HepG2 (cell line): ENCODE measurements around the gene C6orf136. TPM values are rescaled to one million over a fixed set of nuclear protein-coding genes. Genes with fewer than 3 reads are reported as not detected.

Source experiments
- BCLAF1 ChIP-seq: fragments of 450-650 bp; IDR thresholded peaks from 2 replicates; pipeline ENCODE4 v1.6.1; 2017; ENCODE audit warnings: mild to moderate bottlenecking
- GLI4 ChIP-seq: sonication (generic); formaldehyde crosslinking; IDR thresholded peaks from 2 replicates; pipeline ENCODE4 v1.5.1; 2020; ENCODE audit warnings: missing genetic modification reagents, mild to moderate bottlenecking, moderate library complexity, borderline replicate concordance
- HDAC2 ChIP-seq: sonication (generic); formaldehyde crosslinking; IDR thresholded peaks from 2 replicates; pipeline ENCODE4 v1.4.0; 2020; ENCODE audit warnings: missing genetic modification reagents
- MTF2 ChIP-seq: sonication (generic); formaldehyde crosslinking; IDR thresholded peaks from 2 replicates; pipeline ENCODE4 v1.5.0; 2020; ENCODE audit warnings: missing genetic modification reagents, borderline replicate concordance
- NFATC3 ChIP-seq: sonication (generic); formaldehyde crosslinking; IDR thresholded peaks from 2 replicates; pipeline ENCODE4 v1.5.1; 2020; ENCODE audit warnings: mild to moderate bottlenecking, missing genetic modification reagents
- POLR2AphosphoS5 ChIP-seq: IDR thresholded peaks from 2 replicates; pipeline ENCODE4 v1.6.1; 2012; ENCODE audit warnings: low read depth, low read length
- RBFOX2 ChIP-seq: fragments of 200-400 bp; formaldehyde crosslinking; IDR thresholded peaks from 2 replicates; pipeline ENCODE4 v1.6.1; 2017; ENCODE audit warnings: low read depth, mild to moderate bottlenecking, low read length
- ZBED4 ChIP-seq: sonication (generic); formaldehyde crosslinking; IDR thresholded peaks from 2 replicates; pipeline ENCODE4 v1.4.0; 2020; ENCODE audit warnings: missing genetic modification reagents, borderline replicate concordance
- ZBTB7A ChIP-seq: sonication (generic); formaldehyde crosslinking; IDR thresholded peaks from 2 replicates; pipeline ENCODE4 v1.8.0; 2022; ENCODE audit warnings: mild to moderate bottlenecking, missing genetic modification reagents
- ZBTB8A ChIP-seq: sonication (generic); formaldehyde crosslinking; IDR thresholded peaks from 2 replicates; pipeline ENCODE4 v1.4.0; 2020; ENCODE audit warnings: mild to moderate bottlenecking, low read depth, missing genetic modification reagents, borderline replicate concordance
- ZFP36L2 ChIP-seq: sonication (generic); formaldehyde crosslinking; IDR thresholded peaks from 2 replicates; pipeline ENCODE4 v1.4.0; 2020; ENCODE audit warnings: missing genetic modification reagents
- ZKSCAN1 ChIP-seq: fragments of 150-350 bp; IDR thresholded peaks from 2 replicates; pipeline ENCODE4 v1.6.1; 2014; ENCODE audit warnings: low read length
- ZNF18 ChIP-seq: sonication (generic); formaldehyde crosslinking; IDR thresholded peaks from 2 replicates; pipeline ENCODE4 v1.8.0; 2022; ENCODE audit warnings: mild to moderate bottlenecking, missing genetic modification reagents; ENCODE audit not compliant: insufficient replicate concordance
- ZNF547 ChIP-seq: sonication (generic); formaldehyde crosslinking; IDR thresholded peaks from 2 replicates; pipeline ENCODE4 v1.5.1; 2020; ENCODE audit warnings: mild to moderate bottlenecking, missing genetic modification reagents
- ZNF703 ChIP-seq: sonication (generic); formaldehyde crosslinking; IDR thresholded peaks from 2 replicates; pipeline ENCODE4 v1.5.1; 2020; ENCODE audit warnings: missing genetic modification reagents, mild to moderate bottlenecking, moderate library complexity, borderline replicate concordance
- polyA plus RNA-seq, 8 experiments: library from polyadenylated mRNA; depleted of rRNA in 3 of 8; stranded (reverse) in 7 of 8; unstranded in 1 of 8; fragments of >200 nt; fragmentation: Illumina TruSeq in 4 of 8; extraction: Trizol in 4 of 8; gene quantifications; 2 replicates each; pipeline versions ENCODE4 v1.2.1 to v1.2.3, GENCODE V29; 2011 to 2016; ENCODE audit warnings: low read depth in 4 of 8, missing spikeins in 1 of 8, mixed read lengths in 1 of 8; ENCODE audit not compliant: insufficient read depth in 1 of 8
- total RNA-seq, 5 experiments: library from RNA; depleted of rRNA; stranded (reverse); fragments of >200 nt; fragmentation: Illumina TruSeq; extraction: Trizol; gene quantifications; 2 replicates each; pipeline ENCODE4 v1.2.3, GENCODE V29; 2016; ENCODE audit warnings: low read depth in 1 of 5
- TF ChIP-seq, protein P1 (sequence below): sonication (generic); formaldehyde crosslinking; IDR thresholded peaks from 2 replicates; pipeline ENCODE4 v1.8.1; 2023; ENCODE audit warnings: missing genetic modification reagents, mild to moderate bottlenecking, borderline replicate concordance
- TF ChIP-seq, protein P2 (sequence below): sonication (generic); formaldehyde crosslinking; IDR thresholded peaks from 2 replicates; pipeline ENCODE4 v1.9.0; 2021; ENCODE audit warnings: missing genetic modification reagents, borderline replicate concordance

C6orf136 gene
- total and polyA plus RNA-seq, 2 of the 13 experiments (the other 11 are each of a cell fraction or from before 2014, with no cell fraction given) = 12.0 to 26.2 TPM

- TF ChIP-seq BCLAF1 (no peak), ZNF547 (CRISPR knock-in tag) (peak; percentile 84), ZBTB7A (CRISPR knock-in tag) (peak; percentile 38; the same call in 1 of the 2 replicates), RBFOX2 (no peak), ZBED4 (CRISPR knock-in tag) (peak; percentile 96), NFATC3 (CRISPR knock-in tag) (no peak), MTF2 (no peak), ZBTB8A (no peak), ZKSCAN1 (no peak), ZNF703 (CRISPR knock-in tag) (no peak), GLI4 (CRISPR knock-in tag) (peak; percentile 84; the same call in 1 of the 2 replicates), POLR2AphosphoS5 (no peak), ZNF18 (CRISPR knock-in tag) (no peak), ZFP36L2 (CRISPR knock-in tag) (no peak), HDAC2 (CRISPR knock-in tag) (peak; percentile 99)
- TF ChIP-seq, protein P1, sequence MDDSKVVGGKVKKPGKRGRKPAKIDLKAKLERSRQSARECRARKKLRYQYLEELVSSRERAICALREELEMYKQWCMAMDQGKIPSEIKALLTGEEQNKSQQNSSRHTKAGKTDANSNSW (CRISPR knock-in tag) = no peak
- TF ChIP-seq, protein P2, sequence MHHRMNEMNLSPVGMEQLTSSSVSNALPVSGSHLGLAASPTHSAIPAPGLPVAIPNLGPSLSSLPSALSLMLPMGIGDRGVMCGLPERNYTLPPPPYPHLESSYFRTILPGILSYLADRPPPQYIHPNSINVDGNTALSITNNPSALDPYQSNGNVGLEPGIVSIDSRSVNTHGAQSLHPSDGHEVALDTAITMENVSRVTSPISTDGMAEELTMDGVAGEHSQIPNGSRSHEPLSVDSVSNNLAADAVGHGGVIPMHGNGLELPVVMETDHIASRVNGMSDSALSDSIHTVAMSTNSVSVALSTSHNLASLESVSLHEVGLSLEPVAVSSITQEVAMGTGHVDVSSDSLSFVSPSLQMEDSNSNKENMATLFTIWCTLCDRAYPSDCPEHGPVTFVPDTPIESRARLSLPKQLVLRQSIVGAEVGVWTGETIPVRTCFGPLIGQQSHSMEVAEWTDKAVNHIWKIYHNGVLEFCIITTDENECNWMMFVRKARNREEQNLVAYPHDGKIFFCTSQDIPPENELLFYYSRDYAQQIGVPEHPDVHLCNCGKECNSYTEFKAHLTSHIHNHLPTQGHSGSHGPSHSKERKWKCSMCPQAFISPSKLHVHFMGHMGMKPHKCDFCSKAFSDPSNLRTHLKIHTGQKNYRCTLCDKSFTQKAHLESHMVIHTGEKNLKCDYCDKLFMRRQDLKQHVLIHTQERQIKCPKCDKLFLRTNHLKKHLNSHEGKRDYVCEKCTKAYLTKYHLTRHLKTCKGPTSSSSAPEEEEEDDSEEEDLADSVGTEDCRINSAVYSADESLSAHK (CRISPR knock-in tag) = no peak
Measured at GRCh38 chr6:30654798-30655742, 8.1 kb downstream of the C6orf136 start (continued).
